B cell (primary cell): ENCODE measurements around the gene GCAT. TPM values are rescaled to one million over a fixed set of nuclear protein-coding genes. Genes with fewer than 3 reads are reported as not detected.

Experiments
- ATAC-seq: fragments of 200-7000 bp; cut with Tn5 transposase; one replicate; pipeline ENCODE4 v1.10.0; 2021; ENCODE audit warnings: low read depth, mild to moderate bottlenecking, moderate number of reproducible peaks, moderate library complexity
- CTCF ChIA-PET: fragments of 350-600 bp; sonication (Branson Sonifier 250); formaldehyde crosslinking; loops from one replicate; lab custom pipeline; 2021; ENCODE audit warnings: antibody characterized with exemption, inconsistent platforms; lab: Charles Lee
- POLR2A ChIA-PET: fragments of 350-600 bp; sonication (Branson Sonifier 250); formaldehyde crosslinking; loops from one replicate; lab custom pipeline; 2021; ENCODE audit warnings: antibody characterized with exemption; lab: Charles Lee
- DNase-seq: peaks from one replicate; pipeline ENCODE4 v3.0.0; 2013
- H2AFZ ChIP-seq: 2 replicates; pipeline ENCODE4 v1.6.1; 2012; ENCODE audit warnings: mild to moderate bottlenecking, low read depth, low read length; ENCODE audit not compliant: insufficient read depth, poor library complexity, severe bottlenecking
- H3K27ac ChIP-seq, 2 donors: 1 replicate in 1 of 2; 2 replicates in 1 of 2; pipeline ENCODE4 v1.5.1; 2012 to 2013; ENCODE audit warnings: low read length in 2 of 2, mild to moderate bottlenecking in 2 of 2, moderate library complexity in 1 of 2
- H3K27me3 ChIP-seq, 4 experiments: fragments of 200-600 bp in 1 of 4; sonication (generic) in 1 of 4; replicated peaks in 1 of 4; 1 replicate in 2 of 4; 2 replicates in 2 of 4; pipeline versions ENCODE4 v1.6.1 to v1.7.0; 2013 to 2016; ENCODE audit warnings: low read length in 3 of 4, mild to moderate bottlenecking in 2 of 4, mixed read lengths in 1 of 4, moderate library complexity in 1 of 4; ENCODE audit not compliant: insufficient read depth in 4 of 4, control insufficient read depth in 3 of 4; ENCODE audit errors: control extremely low read depth in 1 of 4
- H3K36me3 ChIP-seq, 2 experiments: replicated peaks in 1 of 2; 1 replicate in 1 of 2; 2 replicates in 1 of 2; pipeline versions ENCODE4 v1.6.1 to v1.7.1; 2013; ENCODE audit warnings: low read length in 1 of 2; ENCODE audit not compliant: insufficient read depth in 2 of 2, control insufficient read depth in 1 of 2; ENCODE audit errors: control extremely low read depth in 1 of 2, extremely low read depth in 1 of 2
- H3K4me1 ChIP-seq, 2 donors: fragments of 200-600 bp in 1 of 2; sonication (generic) in 1 of 2; 1 replicate in 1 of 2; 2 replicates in 1 of 2; pipeline versions ENCODE4 v1.5.1 to v1.6.1; 2013 to 2017; ENCODE audit warnings: low read length in 2 of 2; ENCODE audit not compliant: control insufficient read depth in 2 of 2, insufficient read depth in 2 of 2
- H3K4me2 ChIP-seq: replicated peaks from 2 replicates; pipeline ENCODE3; 2012; ENCODE audit warnings: mild to moderate bottlenecking, low read depth, low read length; ENCODE audit not compliant: poor library complexity, severe bottlenecking
- H3K4me3 ChIP-seq, 5 experiments: fragments of 200-600 bp in 1 of 5; sonication (generic) in 1 of 5; 1 replicate in 3 of 5; 2 replicates in 2 of 5; pipeline versions ENCODE4 v1.5.1 to v1.7.0; 2011 to 2016; ENCODE audit warnings: low read length in 4 of 5, mild to moderate bottlenecking in 4 of 5, low read depth in 2 of 5, control low read depth in 1 of 5, moderate library complexity in 1 of 5; ENCODE audit not compliant: insufficient read depth in 1 of 5; ENCODE audit errors: control extremely low read depth in 1 of 5, extremely low read depth in 1 of 5
- H3K79me2 ChIP-seq: fragments of 200-600 bp; sonication (generic); one replicate; pipeline ENCODE4 v1.6.0; 2016; ENCODE audit warnings: low read length; ENCODE audit not compliant: control insufficient read depth, insufficient read depth
- H3K9ac ChIP-seq: fragments of 200-600 bp; sonication (generic); 2 replicates; pipeline ENCODE4 v1.6.1; 2017; ENCODE audit warnings: mild to moderate bottlenecking, low read length, moderate library complexity
- H3K9me3 ChIP-seq, 3 donors: one replicate each; pipeline versions ENCODE4 v1.6.1 to v1.7.1; 2013; ENCODE audit warnings: low read length in 2 of 3; ENCODE audit not compliant: control insufficient read depth in 2 of 3, insufficient read depth in 1 of 3; ENCODE audit errors: control extremely low read depth in 1 of 3
- H4K20me1 ChIP-seq: 2 replicates; pipeline ENCODE4 v1.6.0; 2012; ENCODE audit warnings: mild to moderate bottlenecking, low read length; ENCODE audit not compliant: insufficient read depth, control insufficient read depth, poor library complexity, severe bottlenecking
- H3K27ac Mint-ChIP-seq: one replicate; pipeline ENCODE4 v1.8.0; 2021; ENCODE audit warnings: mixed read lengths
- H3K27me3 Mint-ChIP-seq: one replicate; pipeline ENCODE4 v1.8.0; 2021; ENCODE audit warnings: mixed read lengths
- H3K4me1 Mint-ChIP-seq: one replicate; pipeline ENCODE4 v1.8.0; 2021; ENCODE audit warnings: mixed read lengths
- H3K4me3 Mint-ChIP-seq: one replicate; pipeline ENCODE4 v1.8.0; 2021; ENCODE audit warnings: mixed read lengths
- H3K9me3 Mint-ChIP-seq: one replicate; pipeline ENCODE4 v1.8.0; 2022; ENCODE audit warnings: mixed read lengths; ENCODE audit not compliant: insufficient read depth
- EZH2 ChIP-seq: IDR thresholded peaks from 2 replicates; pipeline ENCODE4 v1.6.1; 2012; ENCODE audit warnings: borderline replicate concordance, low read depth, mild to moderate bottlenecking, moderate library complexity, low read length; ENCODE audit not compliant: insufficient read depth, poor library complexity, severe bottlenecking
- WGBS: methylation state at CpG from one replicate; pipeline ENCODE4 v1.1.5; 2013; ENCODE audit warnings: missing lambda C conversion rate; ENCODE audit not compliant: insufficient coverage; 5-methylcytosine and 5-hydroxymethylcytosine counted together
- intact Hi-C: fragments of 100-400 bp; cut with micrococcal nuclease; formaldehyde crosslinking; loops from one replicate; pipeline ENCODE4 v1.10.0; 2022
- polyA plus RNA-seq: library from polyadenylated mRNA; depleted of rRNA; stranded (reverse); fragments of >200 nt; gene quantifications from 2 replicates; pipeline ENCODE4 v1.2.3, GENCODE V29; 2012
- total RNA-seq, 2 donors: library from RNA; stranded (reverse); fragments of 120-200 nt in 1 of 2; gene quantifications; 1 replicate in 1 of 2; 2 replicates in 1 of 2; pipeline versions ENCODE4 v1.2.3 to v1.2.4, GENCODE V29; 2013 to 2022
- TF ChIP-seq, protein P1 (sequence below): fragments of 200-600 bp; IDR thresholded peaks from one replicate; pipeline ENCODE4 v1.8.0; 2022; ENCODE audit warnings: antibody characterized with exemption, mild to moderate bottlenecking

The GCAT gene
- total and polyA plus RNA-seq, 2 donors (not counting 1 experiment from before 2014, with no cell fraction given): 0.15 to 0.47 TPM

DNA sequence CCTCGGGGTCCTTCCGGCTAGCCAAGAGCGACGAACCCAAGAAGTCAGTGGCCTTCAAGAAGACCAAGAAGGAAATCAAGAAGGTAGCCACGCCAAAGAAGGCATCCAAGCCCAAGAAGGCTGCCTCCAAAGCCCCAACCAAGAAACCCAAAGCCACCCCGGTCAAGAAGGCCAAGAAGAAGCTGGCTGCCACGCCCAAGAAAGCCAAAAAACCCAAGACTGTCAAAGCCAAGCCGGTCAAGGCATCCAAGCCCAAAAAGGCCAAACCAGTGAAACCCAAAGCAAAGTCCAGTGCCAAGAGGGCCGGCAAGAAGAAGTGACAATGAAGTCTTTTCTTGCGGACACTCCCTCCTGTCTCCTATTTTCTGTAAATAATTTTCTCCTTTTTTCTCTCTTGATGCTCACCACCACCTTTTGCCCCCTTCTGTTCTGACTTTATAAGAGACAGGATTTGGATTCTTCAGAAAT, 1.9 kb upstream of the GCAT start:
- Mint-ChIP-seq H3K4me3 (peak overlapping the region; percentile 74), H3K27ac (no peak overlapping the region), H3K9me3 (no peaks in the 10 kb centered on the region), H3K27me3 (peaks cover 56% of the 10 kb centered on the region), H3K4me1 (peaks cover 37% of the 10 kb centered on the region)
- Histone ChIP-seq H3K9ac (peak overlapping the region; percentile 60), H3K79me2 (no peaks in the 10 kb centered on the region), H3K4me2 (peak overlapping the region; percentile 89), H3K4me1 (peaks cover 59 to 68% of the 10 kb centered on the region in 2 donors), H3K36me3 (no peaks in the 10 kb centered on the region), H3K27me3 (peaks cover 0 to 92% (median 58%) of the 10 kb centered on the region in 4 experiments), H3K27ac (no peak overlapping the region), H2AFZ (no peak overlapping the region), H3K4me3 (peak overlapping the region in 1 of 5 experiments; percentile 57), H3K9me3 (peaks cover 0 to 39% (median 0%) of the 10 kb centered on the region in 3 donors), H4K20me1 (peaks cover 5% of the 10 kb centered on the region)
- intact Hi-C loops: no loop called here
- CTCF ChIA-PET: interaction anchor here (0.9 kb wide), 1 partner anchor 11 kb away, joined by 5 read pairs; no protein-coding TSS in a partner anchor
- POLR2A ChIA-PET: no interaction called here
- DNase-seq (no peak), ATAC-seq (no peak)
- 36% methylated on average over 8 of the region's 10 CpGs for WGBS
- no peak for TF ChIP-seq EZH2
- TF ChIP-seq, protein P1, sequence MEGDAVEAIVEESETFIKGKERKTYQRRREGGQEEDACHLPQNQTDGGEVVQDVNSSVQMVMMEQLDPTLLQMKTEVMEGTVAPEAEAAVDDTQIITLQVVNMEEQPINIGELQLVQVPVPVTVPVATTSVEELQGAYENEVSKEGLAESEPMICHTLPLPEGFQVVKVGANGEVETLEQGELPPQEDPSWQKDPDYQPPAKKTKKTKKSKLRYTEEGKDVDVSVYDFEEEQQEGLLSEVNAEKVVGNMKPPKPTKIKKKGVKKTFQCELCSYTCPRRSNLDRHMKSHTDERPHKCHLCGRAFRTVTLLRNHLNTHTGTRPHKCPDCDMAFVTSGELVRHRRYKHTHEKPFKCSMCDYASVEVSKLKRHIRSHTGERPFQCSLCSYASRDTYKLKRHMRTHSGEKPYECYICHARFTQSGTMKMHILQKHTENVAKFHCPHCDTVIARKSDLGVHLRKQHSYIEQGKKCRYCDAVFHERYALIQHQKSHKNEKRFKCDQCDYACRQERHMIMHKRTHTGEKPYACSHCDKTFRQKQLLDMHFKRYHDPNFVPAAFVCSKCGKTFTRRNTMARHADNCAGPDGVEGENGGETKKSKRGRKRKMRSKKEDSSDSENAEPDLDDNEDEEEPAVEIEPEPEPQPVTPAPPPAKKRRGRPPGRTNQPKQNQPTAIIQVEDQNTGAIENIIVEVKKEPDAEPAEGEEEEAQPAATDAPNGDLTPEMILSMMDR: no peak
